ENCODE results near the gene DIP2A.

Gene DIP2A

DNA sequence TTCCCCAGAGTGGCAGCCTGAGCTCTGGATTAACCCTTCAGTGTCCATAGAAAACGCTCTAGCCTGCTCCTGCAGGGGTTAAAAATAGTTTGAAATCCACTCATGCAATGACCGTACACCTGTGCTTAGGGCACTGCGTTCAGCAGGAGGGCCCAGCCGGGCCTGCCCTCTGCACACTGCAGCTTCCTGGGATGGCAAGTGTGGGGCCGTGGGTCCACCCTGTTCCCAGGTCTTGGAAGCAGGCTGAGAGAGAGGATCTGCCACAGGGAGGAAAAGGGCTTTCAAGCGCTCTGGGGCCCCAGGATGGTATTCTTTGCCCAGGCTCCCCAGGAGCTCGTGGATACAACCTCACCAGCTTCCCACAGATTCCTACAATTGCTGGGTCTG is 147.7 kb downstream of the DIP2A start:
- H3K27ac Mint-ChIP-seq: no peak overlapping the region
- peaks cover 52% of the 10 kb centered on the region for H3K4me1 Mint-ChIP-seq
- H3K4me3 Mint-ChIP-seq: no peak overlapping the region
- no peaks in the 10 kb centered on the region for H3K9me3 Mint-ChIP-seq
- H3K27me3 Mint-ChIP-seq: no peaks in the 10 kb centered on the region
- no peaks in the 10 kb centered on the region for H3K36me3 Mint-ChIP-seq

GRCh38 chr21:46607636-46608035 is 148.9 kb downstream of the DIP2A start:
- Mint-ChIP-seq H3K36me3 (peaks cover 3% of the 10 kb centered on the region), H3K4me3 (no peak overlapping the region), H3K27ac (peak overlapping the region; percentile 12), H3K4me1 (peaks cover 42% of the 10 kb centered on the region), H3K27me3 (no peaks in the 10 kb centered on the region), H3K9me3 (no peaks in the 10 kb centered on the region)

GRCh38 chr21:46608672-46609111 is 150.0 kb downstream of the DIP2A start:
- Mint-ChIP-seq H3K36me3 (peaks cover 3% of the 10 kb centered on the region), H3K4me1 (peaks cover 40% of the 10 kb centered on the region), H3K4me3 (no peak overlapping the region), H3K27me3 (no peaks in the 10 kb centered on the region), H3K9me3 (no peaks in the 10 kb centered on the region), H3K27ac (no peak overlapping the region)

DNA sequence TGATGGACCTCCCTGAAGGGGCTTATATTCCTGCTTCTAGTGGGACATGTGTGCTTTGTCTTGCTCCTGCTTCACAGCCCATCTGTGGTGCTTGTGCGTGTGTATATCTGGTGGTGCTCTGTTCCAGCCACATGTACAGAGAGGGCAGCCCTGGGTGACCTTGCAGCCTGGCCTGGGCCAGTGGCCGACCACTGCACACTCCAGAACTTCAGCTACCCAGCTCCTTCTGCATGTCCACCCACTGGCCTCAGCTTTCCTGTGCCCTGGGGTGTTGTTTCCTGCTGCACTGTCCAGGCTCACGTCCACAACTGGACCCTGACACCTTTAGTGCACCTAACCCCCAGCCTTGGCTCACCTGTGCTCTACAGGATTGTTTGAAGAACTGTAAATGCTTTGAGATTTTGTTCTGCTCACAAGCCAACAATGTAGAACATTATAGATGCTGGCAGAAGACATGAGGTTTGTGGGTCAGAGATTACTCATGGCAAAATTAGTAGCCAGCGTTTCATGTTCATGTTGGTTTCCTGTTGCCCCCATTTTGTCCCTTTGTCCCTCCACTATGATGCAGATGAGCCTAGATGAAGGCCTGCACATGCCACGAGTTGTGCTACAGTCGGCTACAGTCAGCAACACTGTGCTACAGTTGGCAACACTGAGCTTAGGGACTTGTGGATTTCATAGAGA is 151.5 kb downstream of the DIP2A start:
- Mint-ChIP-seq H3K4me3 (no peak overlapping the region), H3K36me3 (peaks cover 3% of the 10 kb centered on the region)

DNA sequence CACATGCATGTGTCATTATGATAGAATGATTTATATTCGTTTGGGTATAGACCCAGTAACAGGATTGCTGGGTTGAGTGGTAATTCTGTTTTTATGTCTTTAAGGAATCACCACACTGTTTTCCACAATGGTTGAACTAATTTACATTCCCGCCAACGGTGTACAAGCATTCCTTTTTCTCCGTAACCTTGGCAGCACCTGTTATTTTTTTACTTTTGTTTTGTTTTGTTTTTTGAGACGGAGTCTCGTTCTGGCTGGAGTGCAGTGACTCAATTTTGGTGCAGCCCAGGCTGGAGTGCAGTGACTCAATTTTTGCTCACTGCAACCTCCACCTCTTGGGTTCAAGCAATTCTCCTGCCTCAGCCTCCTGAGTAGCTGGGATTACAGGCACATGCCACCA is 154.7 kb downstream of the DIP2A start:
- Mint-ChIP-seq H3K4me1 (peaks cover 11% of the 10 kb centered on the region), H3K27me3 (no peaks in the 10 kb centered on the region), H3K4me3 (no peak overlapping the region), H3K36me3 (peaks cover 3% of the 10 kb centered on the region), H3K9me3 (no peaks in the 10 kb centered on the region), H3K27ac (no peak overlapping the region)

More for the DNA sequence above, 151.5 kb downstream of the DIP2A start:
- Mint-ChIP-seq H3K27ac (no peak overlapping the region), H3K27me3 (no peaks in the 10 kb centered on the region), H3K9me3 (no peaks in the 10 kb centered on the region), H3K4me1 (peaks cover 30% of the 10 kb centered on the region)

- Mint-ChIP-seq H3K9me3 (no peaks in the 10 kb centered on the region), H3K27me3 (no peaks in the 10 kb centered on the region), H3K4me3 (no peak overlapping the region), H3K27ac (no peak overlapping the region), H3K36me3 (peaks cover 3% of the 10 kb centered on the region), H3K4me1 (peaks cover 27% of the 10 kb centered on the region)
Observed at GRCh38 chr21:46616050-46616449, 157.4 kb downstream of the DIP2A start.

DNA sequence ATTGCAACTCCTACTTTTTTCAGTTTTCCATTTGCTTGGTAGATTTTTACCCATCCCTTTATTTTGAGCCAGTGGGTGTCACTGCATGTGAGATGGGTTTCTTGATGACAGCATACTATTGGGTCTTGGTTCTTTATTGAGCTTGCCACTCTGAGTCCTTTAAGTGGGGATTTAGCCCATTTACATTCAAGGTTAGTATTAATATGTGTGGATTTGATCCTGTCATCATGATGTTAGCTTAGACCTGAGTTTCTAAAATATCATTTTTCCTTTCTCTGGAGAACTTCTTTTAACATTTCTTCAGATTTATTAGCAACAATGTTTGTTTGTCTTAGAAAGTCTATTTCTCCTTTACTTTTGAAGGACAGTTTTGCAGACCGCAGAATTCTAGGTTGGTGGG is 158.0 kb downstream of the DIP2A start:
- H3K27ac Mint-ChIP-seq: no peak overlapping the region
- H3K36me3 Mint-ChIP-seq: peaks cover 2% of the 10 kb centered on the region
- peaks cover 33% of the 10 kb centered on the region for H3K4me1 Mint-ChIP-seq
- no peaks in the 10 kb centered on the region for H3K27me3 Mint-ChIP-seq
- H3K9me3 Mint-ChIP-seq: no peaks in the 10 kb centered on the region
- H3K4me3 Mint-ChIP-seq: no peak overlapping the region

DNA sequence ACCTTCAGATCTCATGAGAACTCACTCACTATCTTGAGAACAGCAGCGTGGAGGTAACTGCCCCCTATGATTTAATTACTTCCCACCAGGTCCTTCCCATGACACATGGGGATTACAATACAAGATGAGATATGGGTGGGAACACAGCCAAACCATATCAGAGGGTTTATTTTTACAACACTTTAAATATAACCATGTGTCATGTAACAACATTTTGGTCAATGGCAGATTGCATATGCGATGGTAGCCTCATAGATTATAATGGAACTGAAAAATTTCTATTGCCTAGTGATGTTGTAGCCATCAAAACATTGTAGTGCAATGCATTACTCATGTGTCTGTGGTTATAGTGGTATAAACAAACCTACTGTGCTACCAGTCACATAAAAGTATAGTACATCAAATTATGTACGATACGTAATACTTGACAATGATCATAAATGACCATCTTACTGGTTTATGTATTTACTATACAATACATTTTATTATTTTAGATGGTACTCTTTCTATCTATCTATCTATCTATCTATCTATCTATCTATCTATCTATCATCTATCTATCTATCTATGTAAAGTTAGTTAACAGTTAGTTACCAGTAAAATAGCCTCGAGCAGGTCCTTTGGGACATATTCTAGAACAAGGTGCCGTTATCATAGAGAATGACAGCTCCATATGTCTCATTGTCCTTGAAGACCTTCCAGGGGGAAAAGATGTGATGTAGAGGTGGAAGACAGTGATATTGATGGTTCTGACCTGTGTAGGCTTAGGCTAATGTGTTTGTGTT is 158.8 kb downstream of the DIP2A start:
- no peaks in the 10 kb centered on the region for H3K36me3 Mint-ChIP-seq
- no peak overlapping the region for H3K27ac Mint-ChIP-seq
- H3K4me3 Mint-ChIP-seq: no peak overlapping the region
- H3K27me3 Mint-ChIP-seq: no peaks in the 10 kb centered on the region
- no peaks in the 10 kb centered on the region for H3K9me3 Mint-ChIP-seq
- H3K4me1 Mint-ChIP-seq: peaks cover 41% of the 10 kb centered on the region

DNA sequence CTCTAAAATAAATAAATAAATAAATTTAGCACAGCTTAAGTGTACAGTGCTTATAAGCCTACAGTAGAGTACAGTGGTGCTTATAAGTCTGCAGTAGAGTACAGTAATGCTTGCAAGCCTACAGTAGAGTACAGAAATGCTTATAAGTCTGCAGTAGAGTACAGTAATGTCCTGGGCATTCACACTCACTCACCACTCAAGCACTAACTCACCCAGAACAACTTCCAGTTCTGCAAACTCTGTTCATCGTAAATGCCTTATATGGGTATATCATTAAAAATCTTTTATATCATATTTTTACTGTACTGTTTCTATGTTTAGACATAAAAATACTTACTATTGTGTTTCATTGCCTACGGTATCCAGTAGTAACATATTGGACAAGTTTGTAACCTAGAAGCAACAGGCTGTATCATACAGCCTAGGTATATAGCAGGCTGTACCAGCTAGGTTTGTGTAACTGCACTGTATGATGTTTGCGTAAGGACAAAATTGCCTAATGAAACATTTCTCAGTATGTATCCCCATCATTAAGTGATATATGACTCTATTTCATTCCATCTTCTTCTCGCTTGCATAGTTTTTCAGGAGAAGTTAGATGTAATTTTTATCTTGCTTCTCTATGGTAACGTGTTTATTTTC is 160.2 kb downstream of the DIP2A start:
- Mint-ChIP-seq H3K9me3 (no peaks in the 10 kb centered on the region), H3K36me3 (no peaks in the 10 kb centered on the region), H3K27ac (no peak overlapping the region), H3K27me3 (no peaks in the 10 kb centered on the region), H3K4me1 (peaks cover 50% of the 10 kb centered on the region), H3K4me3 (no peak overlapping the region)
